SH-SY5Y (cell line): Measurements from ENCODE around the gene SPDEF.

Experiments used
- GATA2 ChIP-seq: IDR thresholded peaks from 2 replicates; pipeline ENCODE4 v1.6.1; 2011; ENCODE audit warnings: mild to moderate bottlenecking, low read depth, low read length
- GATA3 ChIP-seq: IDR thresholded peaks from 2 replicates; pipeline ENCODE4 v1.6.1; 2011; ENCODE audit warnings: low read depth, mild to moderate bottlenecking, low read length, moderate library complexity

DNA sequence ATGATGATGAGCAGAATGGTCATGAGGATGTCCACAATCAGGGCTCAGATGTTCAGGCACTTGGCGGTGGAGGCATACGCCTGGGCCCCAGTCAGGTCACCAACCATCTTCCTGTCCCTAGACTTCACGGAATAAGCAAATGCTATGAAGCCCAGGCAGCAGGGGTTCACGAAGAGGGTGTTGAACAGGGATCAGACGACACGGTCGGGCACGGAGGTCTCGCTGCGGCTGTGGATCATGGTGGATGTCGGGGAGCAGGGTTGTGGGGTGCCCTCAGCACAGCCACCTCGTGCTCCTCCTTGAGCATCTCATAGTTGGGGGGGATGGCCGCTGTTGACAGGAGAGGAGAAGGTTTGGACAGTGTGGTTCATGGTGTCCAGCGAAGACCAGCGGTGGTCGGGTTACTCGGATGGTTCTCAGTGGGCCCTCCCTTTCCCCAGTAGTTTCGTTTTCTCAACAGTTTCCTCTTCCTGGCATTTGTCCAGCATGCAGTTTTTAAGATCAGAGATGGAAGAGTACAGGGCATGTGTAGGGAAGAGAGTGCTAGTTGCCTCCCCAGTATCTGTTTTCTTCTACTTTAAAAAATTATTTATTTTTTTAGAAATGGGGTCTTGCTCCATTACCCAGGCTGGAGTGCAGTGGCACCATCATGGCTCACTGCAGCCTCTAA lies 20.3 kb upstream of the SPDEF start:
- TF ChIP-seq GATA2 (no peak), GATA3 (no peak)
